GM12865 (cell line): ENCODE measurements around the gene SART1.

Source experiments
- DNase-seq: peaks from one replicate; pipeline ENCODE4 v3.0.0; 2010; ENCODE audit warnings: low read depth
- H3K4me3 ChIP-seq: 2 replicates; pipeline ENCODE4 v1.5.1; 2011; ENCODE audit warnings: mild to moderate bottlenecking, low read depth, low read length, control low read depth
- TF ChIP-seq, protein P1 (sequence below): IDR thresholded peaks from 2 replicates; pipeline ENCODE4 v1.5.1; 2011; ENCODE audit warnings: low read length, control low read depth, low read depth, inconsistent platforms; ENCODE audit not compliant: insufficient read depth; ENCODE audit errors: missing control alignments

Gene SART1

DNA sequence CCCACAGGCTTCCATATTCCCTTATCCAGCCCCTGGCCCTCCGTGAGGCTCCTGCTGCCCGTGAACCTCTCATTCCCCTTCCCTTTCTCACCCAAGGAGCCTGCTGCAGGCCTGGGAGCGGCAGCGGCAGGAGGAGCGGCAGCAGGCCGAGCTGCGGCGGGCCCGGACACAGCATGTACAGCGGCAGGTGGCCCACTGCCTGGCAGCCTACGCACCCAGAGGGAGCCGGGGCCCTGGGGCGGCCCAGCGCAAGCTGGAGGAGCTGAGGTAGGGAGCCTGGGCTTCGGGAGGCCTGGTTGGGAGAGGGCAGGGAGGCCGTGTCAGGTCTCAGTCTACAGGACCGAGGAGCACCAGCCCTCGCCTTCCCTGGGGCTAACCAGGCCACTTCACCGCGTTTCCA, 8.1 kb upstream of the SART1 start:
- no peak overlapping the region for H3K4me3 ChIP-seq
- TF ChIP-seq, protein P1, sequence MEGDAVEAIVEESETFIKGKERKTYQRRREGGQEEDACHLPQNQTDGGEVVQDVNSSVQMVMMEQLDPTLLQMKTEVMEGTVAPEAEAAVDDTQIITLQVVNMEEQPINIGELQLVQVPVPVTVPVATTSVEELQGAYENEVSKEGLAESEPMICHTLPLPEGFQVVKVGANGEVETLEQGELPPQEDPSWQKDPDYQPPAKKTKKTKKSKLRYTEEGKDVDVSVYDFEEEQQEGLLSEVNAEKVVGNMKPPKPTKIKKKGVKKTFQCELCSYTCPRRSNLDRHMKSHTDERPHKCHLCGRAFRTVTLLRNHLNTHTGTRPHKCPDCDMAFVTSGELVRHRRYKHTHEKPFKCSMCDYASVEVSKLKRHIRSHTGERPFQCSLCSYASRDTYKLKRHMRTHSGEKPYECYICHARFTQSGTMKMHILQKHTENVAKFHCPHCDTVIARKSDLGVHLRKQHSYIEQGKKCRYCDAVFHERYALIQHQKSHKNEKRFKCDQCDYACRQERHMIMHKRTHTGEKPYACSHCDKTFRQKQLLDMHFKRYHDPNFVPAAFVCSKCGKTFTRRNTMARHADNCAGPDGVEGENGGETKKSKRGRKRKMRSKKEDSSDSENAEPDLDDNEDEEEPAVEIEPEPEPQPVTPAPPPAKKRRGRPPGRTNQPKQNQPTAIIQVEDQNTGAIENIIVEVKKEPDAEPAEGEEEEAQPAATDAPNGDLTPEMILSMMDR: no peak
- DNase-seq: no peak

DNA sequence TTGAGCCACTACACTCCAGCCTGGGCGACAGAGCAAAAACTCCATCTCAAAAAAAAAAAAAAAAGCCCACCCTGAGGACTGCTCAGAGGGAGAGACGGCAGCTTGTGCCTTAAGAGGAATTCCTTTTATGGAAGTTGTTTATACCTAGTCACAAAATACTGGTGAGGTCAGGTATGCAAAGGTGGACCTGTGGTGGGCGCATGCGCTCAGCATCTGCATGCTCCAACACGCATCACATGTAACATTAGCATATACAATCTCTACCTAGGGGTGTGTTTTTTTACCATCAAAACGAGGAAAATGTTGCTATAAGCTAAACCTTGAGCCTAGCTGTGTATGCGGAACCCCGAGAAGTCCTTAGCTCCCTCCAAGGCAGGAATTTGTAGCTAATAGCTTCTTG, 6.8 kb upstream of the SART1 start:
- no peak for DNase-seq
- no peak overlapping the region for H3K4me3 ChIP-seq
- TF ChIP-seq, protein P1: no peak

DNA sequence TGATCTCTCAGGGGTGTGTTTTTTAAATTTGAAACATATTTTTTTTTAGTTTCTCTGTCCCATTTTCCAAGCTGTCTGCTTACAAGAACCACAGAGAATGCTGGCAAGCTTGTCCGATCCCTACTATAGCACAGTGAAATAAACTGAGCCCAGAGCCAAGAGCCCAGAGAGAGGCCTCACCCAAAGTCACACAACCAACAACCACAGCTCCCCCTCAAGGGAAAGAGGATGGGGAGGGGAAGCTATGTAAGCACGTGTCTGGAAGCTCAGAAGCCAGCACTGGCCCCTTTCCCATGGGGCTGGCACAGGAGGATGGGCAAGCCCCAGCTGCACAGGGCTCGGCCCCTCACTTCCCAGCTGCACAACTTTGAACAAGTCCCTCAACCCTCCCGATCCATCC, 3.2 kb upstream of the SART1 start:
- TF ChIP-seq, protein P1: no peak
- DNase-seq: no peak
- no peak overlapping the region for H3K4me3 ChIP-seq

DNA sequence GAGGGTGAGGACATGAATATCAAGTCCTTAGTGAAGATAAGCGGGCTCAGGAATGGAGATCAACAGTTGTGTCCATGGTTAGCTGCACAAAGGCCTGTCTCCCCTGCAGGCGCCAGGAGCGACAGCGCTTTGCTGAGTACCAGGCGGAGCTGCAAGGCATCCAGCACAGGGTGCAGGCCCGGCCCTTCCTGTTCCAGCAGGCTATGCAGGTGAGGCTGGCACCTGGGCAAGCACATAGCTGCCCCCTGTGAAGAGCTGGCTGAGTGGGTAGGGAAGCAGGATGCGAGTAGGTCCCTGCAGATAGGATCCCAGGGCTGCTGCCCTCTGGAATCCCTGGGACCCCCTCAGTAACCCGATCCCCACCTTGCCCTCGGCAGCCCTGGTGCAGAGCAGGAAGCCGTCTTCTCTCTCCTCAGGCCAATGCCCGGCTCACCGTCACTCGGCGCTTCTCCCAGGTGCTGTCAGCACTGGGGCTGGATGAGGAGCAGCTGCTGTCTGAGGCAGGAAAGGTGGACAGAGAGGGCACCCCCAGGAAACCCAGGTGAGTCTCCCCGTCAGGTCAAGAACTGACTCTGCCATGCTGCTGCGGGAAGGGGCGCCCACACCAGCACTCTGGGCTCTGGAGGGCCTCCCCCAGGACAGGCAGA, 2.6 kb upstream of the SART1 start:
- TF ChIP-seq, protein P1: no peak
- no peak for DNase-seq

DNA sequence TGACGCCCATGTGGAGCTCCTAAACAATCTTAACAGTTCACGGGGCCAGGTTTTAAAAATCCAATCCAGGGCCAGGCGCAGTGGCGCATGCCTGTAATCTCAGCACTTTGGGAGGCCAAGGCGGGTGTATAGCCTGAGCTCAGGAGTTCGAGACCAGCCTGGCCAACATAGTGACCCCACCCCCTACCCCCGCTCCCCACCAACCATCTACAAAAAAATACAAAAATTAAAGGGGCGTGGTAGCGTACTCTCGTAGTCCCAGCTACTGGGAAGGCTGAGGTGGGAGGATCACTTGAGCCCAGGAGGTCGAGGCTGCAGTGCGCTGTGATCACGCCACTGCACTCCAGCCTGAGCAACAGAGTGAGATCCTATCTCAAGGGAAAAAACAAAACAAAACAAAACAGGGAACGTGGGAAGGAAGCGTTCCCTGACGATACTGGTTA, 689 bp upstream of the SART1 start:
- peak overlapping the region; percentile 63 for H3K4me3 ChIP-seq
- no peak for DNase-seq
- TF ChIP-seq, protein P1: no peak

More for the DNA sequence above, 2.6 kb upstream of the SART1 start:
- no peak overlapping the region for H3K4me3 ChIP-seq

DNA sequence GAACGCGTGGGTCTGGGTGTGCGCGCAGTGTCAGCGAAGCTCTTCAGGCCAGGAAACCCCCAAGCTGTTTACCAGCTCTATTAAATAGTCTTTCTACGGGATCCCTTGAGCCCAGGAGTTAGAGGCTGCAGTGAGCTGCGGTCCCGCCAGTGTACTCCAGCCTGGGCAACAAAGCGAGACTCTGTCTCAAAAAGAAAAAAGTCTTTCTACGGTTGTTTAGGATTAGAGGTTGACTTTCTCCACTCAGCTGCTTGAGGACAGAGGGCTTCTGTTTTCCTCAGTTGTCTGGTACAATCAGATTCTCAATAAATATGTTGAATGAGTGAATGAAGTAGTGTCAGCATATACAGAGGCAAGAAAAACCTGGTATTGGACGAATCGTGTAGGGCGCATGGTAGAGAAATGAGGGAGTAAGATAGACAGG, 619 bp downstream of the SART1 start:
- no peak for DNase-seq
- TF ChIP-seq, protein P1: no peak
- peak overlapping the region; percentile 63 for H3K4me3 ChIP-seq

DNA sequence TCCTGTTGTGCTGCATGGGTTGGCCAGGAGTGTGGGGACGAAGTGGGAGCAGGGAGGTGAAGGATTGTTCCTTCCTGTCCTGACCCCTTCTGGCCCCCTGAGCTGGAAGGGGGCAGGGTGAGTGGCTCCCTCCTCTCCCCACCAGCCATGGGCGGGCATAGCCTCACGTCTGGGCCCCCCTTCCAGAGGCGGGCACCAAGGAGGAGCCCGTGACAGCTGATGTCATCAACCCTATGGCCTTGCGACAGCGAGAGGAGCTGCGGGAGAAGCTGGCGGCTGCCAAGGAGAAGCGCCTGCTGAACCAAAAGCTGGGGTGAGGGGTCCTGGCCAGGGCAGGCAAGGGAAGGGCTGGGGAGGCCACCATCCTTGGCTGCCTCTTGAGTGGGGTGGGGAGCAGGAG, 3.4 kb downstream of the SART1 start:
- DNase-seq: no peak
- TF ChIP-seq, protein P1: no peak
- H3K4me3 ChIP-seq: no peak overlapping the region
